ENCODE measurements around the gene LUZP2. TPM values are rescaled to one million over a fixed set of nuclear protein-coding genes. Genes with fewer than 3 reads are reported as not detected.

The LUZP2 gene
- total RNA-seq, 1 experiment from 2014 or later = 3.8 TPM

GRCh38 chr11:24516638-24517037 is 19.8 kb downstream of the LUZP2 start:
- no peaks in the 10 kb centered on the region; the same call in 1 of the 2 replicates for H3K9me3 Mint-ChIP-seq
- peak overlapping the region; percentile 63; the same call in 1 of the 2 replicates for H3K27ac Mint-ChIP-seq
- ChIA-PET CTCF (no interaction called here), POLR2A (no interaction called here)
- H3K4me3 Mint-ChIP-seq = no peak overlapping the region
- H3K27me3 Mint-ChIP-seq (ENCODE audit: low read depth) = no peaks in the 10 kb centered on the region
- TF ChIP-seq, protein P1, sequence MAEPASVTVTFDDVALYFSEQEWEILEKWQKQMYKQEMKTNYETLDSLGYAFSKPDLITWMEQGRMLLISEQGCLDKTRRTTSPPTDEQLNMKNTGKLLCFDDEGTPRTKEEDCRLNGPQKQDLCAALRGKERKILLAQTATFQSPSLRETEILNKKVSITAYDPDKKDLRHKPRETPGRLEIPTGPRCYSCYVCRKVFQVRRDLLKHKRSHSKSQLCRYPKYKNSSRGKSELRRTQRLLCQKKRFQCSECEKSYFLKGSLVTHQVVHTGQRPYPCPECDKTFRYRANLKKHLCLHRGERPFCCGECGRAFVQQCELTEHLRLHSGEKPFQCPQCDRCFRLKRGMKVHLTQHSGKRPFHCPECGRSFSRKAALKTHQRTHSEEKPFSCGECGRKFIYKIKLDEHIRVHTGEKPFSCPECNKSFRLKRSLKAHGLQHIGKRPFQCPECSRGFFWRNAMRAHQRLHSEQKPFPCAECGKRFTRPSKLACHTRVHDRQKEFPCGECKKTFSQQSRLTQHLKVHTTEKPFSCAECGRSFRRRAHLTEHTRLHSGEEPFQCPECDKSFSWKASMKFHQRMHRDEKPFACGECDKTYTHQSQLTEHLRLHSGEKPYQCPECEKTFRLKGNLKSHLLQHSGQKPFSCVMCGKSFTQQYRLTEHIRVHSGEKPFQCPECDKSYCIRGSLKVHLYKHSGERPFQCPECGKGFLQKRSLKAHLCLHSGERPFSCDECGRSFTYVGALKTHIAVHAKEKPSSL (CRISPR knock-in tag; conservative IDR thresholded peaks at IDR 0.05) = no peak
- TF ChIP-seq IRF2 (CRISPR knock-in tag; IDR thresholded peaks at IDR 0.05; ENCODE audit: borderline replicate concordance, low read depth) (no peak), RELA (CRISPR knock-in tag; IDR thresholded peaks at IDR 0.05; ENCODE audit: borderline replicate concordance) (no peak)
- TF ChIP-seq, protein P2, sequence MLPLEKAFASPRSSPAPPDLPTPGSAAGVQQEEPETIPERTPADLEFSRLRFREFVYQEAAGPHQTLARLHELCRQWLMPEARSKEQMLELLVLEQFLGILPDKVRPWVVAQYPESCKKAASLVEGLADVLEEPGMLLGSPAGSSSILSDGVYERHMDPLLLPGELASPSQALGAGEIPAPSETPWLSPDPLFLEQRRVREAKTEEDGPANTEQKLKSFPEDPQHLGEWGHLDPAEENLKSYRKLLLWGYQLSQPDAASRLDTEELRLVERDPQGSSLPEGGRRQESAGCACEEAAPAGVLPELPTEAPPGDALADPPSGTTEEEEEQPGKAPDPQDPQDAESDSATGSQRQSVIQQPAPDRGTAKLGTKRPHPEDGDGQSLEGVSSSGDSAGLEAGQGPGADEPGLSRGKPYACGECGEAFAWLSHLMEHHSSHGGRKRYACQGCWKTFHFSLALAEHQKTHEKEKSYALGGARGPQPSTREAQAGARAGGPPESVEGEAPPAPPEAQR (CRISPR knock-in tag; IDR thresholded peaks at IDR 0.05) = no peak
- no peak for DNase-seq (ENCODE audit: low spot score)
- ATAC-seq = no peak
- H3K4me1 Mint-ChIP-seq = peaks cover 25% of the 10 kb centered on the region
- no peaks in the 10 kb centered on the region for H3K36me3 Mint-ChIP-seq

DNA sequence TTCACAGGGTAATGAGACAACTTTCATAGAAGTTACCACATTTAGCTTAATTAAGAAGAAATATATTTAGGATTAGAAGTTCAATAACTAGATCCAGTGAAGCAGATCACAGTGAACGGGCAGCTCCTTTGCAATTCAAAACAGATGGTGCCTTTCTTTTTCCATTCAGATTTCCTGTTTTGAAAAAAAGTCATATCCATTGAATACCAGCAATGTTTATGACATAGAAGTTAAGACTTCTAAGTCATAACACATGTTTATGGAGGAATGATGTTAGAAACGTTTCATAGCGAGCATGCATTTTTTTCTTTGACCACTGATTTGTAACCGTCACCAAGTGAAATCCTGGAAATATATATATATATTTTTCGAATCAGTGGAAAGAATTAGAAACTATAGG is 24.7 kb downstream of the LUZP2 start:
- DNase-seq (ENCODE audit: low spot score) (no peak), ATAC-seq (no peak)
- Mint-ChIP-seq H3K4me3 (no peak overlapping the region), H3K9me3 (no peaks in the 10 kb centered on the region; the same call in 1 of the 2 replicates), H3K27me3 (ENCODE audit: low read depth) (no peaks in the 10 kb centered on the region), H3K36me3 (no peaks in the 10 kb centered on the region), H3K27ac (no peak overlapping the region), H3K4me1 (peaks cover 6% of the 10 kb centered on the region)
- no peak for TF ChIP-seq PREB (CRISPR knock-in tag; IDR thresholded peaks at IDR 0.05; ENCODE audit: borderline replicate concordance)
- no peak for TF ChIP-seq PRRX2 (CRISPR knock-in tag; IDR thresholded peaks at IDR 0.05)
- TF ChIP-seq E2F4 (CRISPR knock-in tag; IDR thresholded peaks at IDR 0.05; ENCODE audit: borderline replicate concordance, low read depth) = no peak
- no peak for TF ChIP-seq ESRRA (CRISPR knock-in tag; IDR thresholded peaks at IDR 0.05; ENCODE audit: borderline replicate concordance)
- no peak for TF ChIP-seq TEAD1 (CRISPR knock-in tag; IDR thresholded peaks at IDR 0.05)
- no peak for TF ChIP-seq JUN (CRISPR knock-in tag; IDR thresholded peaks at IDR 0.05)
- CTCF ChIA-PET = interaction anchor here (0.7 kb wide), 1 partner anchor 169 kb away, joined by 3 read pairs; no protein-coding TSS in a partner anchor
- POLR2A ChIA-PET = no interaction called here

GRCh38 chr11:24524156-24524555 is 27.3 kb downstream of the LUZP2 start:
- CTCF ChIA-PET = no interaction called here
- POLR2A ChIA-PET = no interaction called here
- no peak overlapping the region for H3K4me3 Mint-ChIP-seq
- TF ChIP-seq STAT6 (CRISPR knock-in tag; conservative IDR thresholded peaks at IDR 0.05; ENCODE audit: low read depth) (no peak), PRRX2 (CRISPR knock-in tag; IDR thresholded peaks at IDR 0.05) (no peak), ZNF263 (CRISPR knock-in tag; IDR thresholded peaks at IDR 0.05; ENCODE audit: low read depth) (no peak), NFATC4 (CRISPR knock-in tag; IDR thresholded peaks at IDR 0.05) (no peak), SP1 (CRISPR knock-in tag; conservative IDR thresholded peaks at IDR 0.05) (no peak), ERG (CRISPR knock-in tag; IDR thresholded peaks at IDR 0.05) (no peak), FOXJ3 (CRISPR knock-in tag; IDR thresholded peaks at IDR 0.05; ENCODE audit: borderline replicate concordance) (no peak), ZNF317 (CRISPR knock-in tag; IDR thresholded peaks at IDR 0.05; ENCODE audit: borderline replicate concordance, low read depth) (no peak), OVOL2 (CRISPR knock-in tag; IDR thresholded peaks at IDR 0.05; ENCODE audit: borderline replicate concordance) (no peak)
- TF ChIP-seq, protein P3, sequence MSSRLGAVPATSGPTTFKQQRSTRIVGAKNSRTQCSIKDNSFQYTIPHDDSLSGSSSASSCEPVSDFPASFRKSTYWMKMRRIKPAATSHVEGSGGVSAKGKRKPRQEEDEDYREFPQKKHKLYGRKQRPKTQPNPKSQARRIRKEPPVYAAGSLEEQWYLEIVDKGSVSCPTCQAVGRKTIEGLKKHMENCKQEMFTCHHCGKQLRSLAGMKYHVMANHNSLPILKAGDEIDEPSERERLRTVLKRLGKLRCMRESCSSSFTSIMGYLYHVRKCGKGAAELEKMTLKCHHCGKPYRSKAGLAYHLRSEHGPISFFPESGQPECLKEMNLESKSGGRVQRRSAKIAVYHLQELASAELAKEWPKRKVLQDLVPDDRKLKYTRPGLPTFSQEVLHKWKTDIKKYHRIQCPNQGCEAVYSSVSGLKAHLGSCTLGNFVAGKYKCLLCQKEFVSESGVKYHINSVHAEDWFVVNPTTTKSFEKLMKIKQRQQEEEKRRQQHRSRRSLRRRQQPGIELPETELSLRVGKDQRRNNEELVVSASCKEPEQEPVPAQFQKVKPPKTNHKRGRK (CRISPR knock-in tag; IDR thresholded peaks at IDR 0.05; ENCODE audit: borderline replicate concordance) = no peak
- TF ChIP-seq, protein P4, sequence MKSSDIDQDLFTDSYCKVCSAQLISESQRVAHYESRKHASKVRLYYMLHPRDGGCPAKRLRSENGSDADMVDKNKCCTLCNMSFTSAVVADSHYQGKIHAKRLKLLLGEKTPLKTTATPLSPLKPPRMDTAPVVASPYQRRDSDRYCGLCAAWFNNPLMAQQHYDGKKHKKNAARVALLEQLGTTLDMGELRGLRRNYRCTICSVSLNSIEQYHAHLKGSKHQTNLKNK (CRISPR knock-in tag; IDR thresholded peaks at IDR 0.05) = no peak

More at GRCh38 chr11:24524156-24524555, 27.3 kb downstream of the LUZP2 start:
- ATAC-seq = no peak
- DNase-seq (ENCODE audit: low spot score) = no peak
- no peaks in the 10 kb centered on the region for H3K27me3 Mint-ChIP-seq (ENCODE audit: low read depth)
- no peaks in the 10 kb centered on the region for H3K36me3 Mint-ChIP-seq
- H3K4me1 Mint-ChIP-seq = 0 out of 2 replicates have a peak, but pooled peaks cover 2% of the 10 kb centered on the region
- H3K9me3 Mint-ChIP-seq = no peaks in the 10 kb centered on the region; the same call in 1 of the 2 replicates
- H3K27ac Mint-ChIP-seq = no peak overlapping the region
